Measurements from ENCODE around the gene HIF1A. TPM values are rescaled to one million over a fixed set of nuclear protein-coding genes. Genes with fewer than 3 reads are reported as not detected.
"Not testable (repeated sequence)": the region's sequence is repeated elsewhere in the genome, so short reads cannot be mapped to it uniquely, and the experiment has no call there.

The HIF1A gene
- total RNA-seq, 1 donor from 2014 or later, result 42.3 TPM

- no peaks in the 10 kb centered on the region for H3K27me3 ChIP-seq (ENCODE audit: control insufficient read depth in 3 of 3, insufficient read depth in 3 of 3, low read length in 3 of 3)
- H3K4me3 ChIP-seq (ENCODE audit: low read length in 3 of 3), result no peak overlapping the region
- H3K9me3 ChIP-seq (ENCODE audit: control insufficient read depth in 3 of 3, low read length in 3 of 3), result no peaks in the 10 kb centered on the region
- no peak overlapping the region for H3K9ac ChIP-seq (ENCODE audit: low read depth in 1 of 3, low read length in 3 of 3)
- H3K4me1 ChIP-seq (ENCODE audit: control insufficient read depth in 3 of 3, insufficient read depth in 3 of 3, low read length in 3 of 3), result peaks cover 0 to 4% (median 0%) of the 10 kb centered on the region in 3 donors
- H3K27ac ChIP-seq (ENCODE audit: low read depth, low read length), result no peak overlapping the region
- no peaks in the 10 kb centered on the region for H3K36me3 ChIP-seq (ENCODE audit: control insufficient read depth in 3 of 3, insufficient read depth in 3 of 3, low read length in 3 of 3)
Observed at GRCh38 chr14:61705017-61705416, 9.7 kb downstream of the HIF1A start.

- Histone ChIP-seq H3K9ac (ENCODE audit: low read depth in 1 of 3, low read length in 3 of 3) (no peak overlapping the region), H3K9me3 (ENCODE audit: control insufficient read depth in 3 of 3, low read length in 3 of 3) (no peaks in the 10 kb centered on the region), H3K4me3 (ENCODE audit: low read length in 3 of 3) (no peak overlapping the region), H3K36me3 (ENCODE audit: control insufficient read depth in 3 of 3, insufficient read depth in 3 of 3, low read length in 3 of 3) (no peaks in the 10 kb centered on the region), H3K4me1 (ENCODE audit: control insufficient read depth in 3 of 3, insufficient read depth in 3 of 3, low read length in 3 of 3) (peaks cover 0 to 4% (median 0%) of the 10 kb centered on the region in 3 donors), H3K27me3 (ENCODE audit: control insufficient read depth in 3 of 3, insufficient read depth in 3 of 3, low read length in 3 of 3) (no peaks in the 10 kb centered on the region), H3K27ac (ENCODE audit: low read depth, low read length) (no peak overlapping the region)
Observed at GRCh38 chr14:61706096-61706690, 10.9 kb downstream of the HIF1A start.

- not testable (repeated sequence) for H3K4me3 ChIP-seq (ENCODE audit: low read length in 3 of 3)
Observed at GRCh38 chr14:61707774-61708173, 12.5 kb downstream of the HIF1A start.

GRCh38 chr14:61708693-61709092, 13.4 kb downstream of the HIF1A start:
- H3K9me3 ChIP-seq (ENCODE audit: control insufficient read depth in 3 of 3, low read length in 3 of 3); H3K27ac ChIP-seq (ENCODE audit: low read depth, low read length); H3K36me3 ChIP-seq (ENCODE audit: control insufficient read depth in 3 of 3, insufficient read depth in 3 of 3, low read length in 3 of 3); H3K9ac ChIP-seq (ENCODE audit: low read depth in 1 of 3, low read length in 3 of 3); H3K27me3 ChIP-seq (ENCODE audit: control insufficient read depth in 3 of 3, insufficient read depth in 3 of 3, low read length in 3 of 3); H3K4me3 ChIP-seq (ENCODE audit: low read length in 3 of 3): not testable (repeated sequence)
- peaks cover 0 to 11% (median 0%) of the 10 kb centered on the region in 3 donors for H3K4me1 ChIP-seq (ENCODE audit: control insufficient read depth in 3 of 3, insufficient read depth in 3 of 3, low read length in 3 of 3)

More at GRCh38 chr14:61707774-61708173, 12.5 kb downstream of the HIF1A start:
- H3K9me3 ChIP-seq (ENCODE audit: control insufficient read depth in 3 of 3, low read length in 3 of 3); H3K27me3 ChIP-seq (ENCODE audit: control insufficient read depth in 3 of 3, insufficient read depth in 3 of 3, low read length in 3 of 3); H3K27ac ChIP-seq (ENCODE audit: low read depth, low read length); H3K9ac ChIP-seq (ENCODE audit: low read depth in 1 of 3, low read length in 3 of 3); H3K36me3 ChIP-seq (ENCODE audit: control insufficient read depth in 3 of 3, insufficient read depth in 3 of 3, low read length in 3 of 3): not testable (repeated sequence)
- H3K4me1 ChIP-seq (ENCODE audit: control insufficient read depth in 3 of 3, insufficient read depth in 3 of 3, low read length in 3 of 3), result peaks cover 0 to 11% (median 0%) of the 10 kb centered on the region in 3 donors

- H3K9me3 ChIP-seq (ENCODE audit: control insufficient read depth in 3 of 3, low read length in 3 of 3), result no peaks in the 10 kb centered on the region
- no peak overlapping the region for H3K4me3 ChIP-seq (ENCODE audit: low read length in 3 of 3)
- H3K27ac ChIP-seq (ENCODE audit: low read depth, low read length), result no peak overlapping the region
- no peaks in the 10 kb centered on the region for H3K36me3 ChIP-seq (ENCODE audit: control insufficient read depth in 3 of 3, insufficient read depth in 3 of 3, low read length in 3 of 3)
- H3K9ac ChIP-seq (ENCODE audit: low read depth in 1 of 3, low read length in 3 of 3), result no peak overlapping the region
- peaks cover 0 to 6% (median 3%) of the 10 kb centered on the region in 3 donors for H3K4me1 ChIP-seq (ENCODE audit: control insufficient read depth in 3 of 3, insufficient read depth in 3 of 3, low read length in 3 of 3)
- no peaks in the 10 kb centered on the region for H3K27me3 ChIP-seq (ENCODE audit: control insufficient read depth in 3 of 3, insufficient read depth in 3 of 3, low read length in 3 of 3)
Observed at GRCh38 chr14:61710853-61711817, 15.8 kb downstream of the HIF1A start.

- H3K9ac ChIP-seq (ENCODE audit: low read depth in 1 of 3, low read length in 3 of 3), result no peak overlapping the region
- no peaks in the 10 kb centered on the region for H3K36me3 ChIP-seq (ENCODE audit: control insufficient read depth in 3 of 3, insufficient read depth in 3 of 3, low read length in 3 of 3)
- peaks cover 0 to 6% (median 3%) of the 10 kb centered on the region in 3 donors for H3K4me1 ChIP-seq (ENCODE audit: control insufficient read depth in 3 of 3, insufficient read depth in 3 of 3, low read length in 3 of 3)
Observed at GRCh38 chr14:61712137-61712536, 16.8 kb downstream of the HIF1A start.

GRCh38 chr14:61713724-61714437, 18.6 kb downstream of the HIF1A start:
- Histone ChIP-seq H3K36me3 (ENCODE audit: control insufficient read depth in 3 of 3, insufficient read depth in 3 of 3, low read length in 3 of 3) (no peaks in the 10 kb centered on the region), H3K27me3 (ENCODE audit: control insufficient read depth in 3 of 3, insufficient read depth in 3 of 3, low read length in 3 of 3) (no peaks in the 10 kb centered on the region), H3K27ac (ENCODE audit: low read depth, low read length) (no peak overlapping the region), H3K4me3 (ENCODE audit: low read length in 3 of 3) (no peak overlapping the region), H3K9me3 (ENCODE audit: control insufficient read depth in 3 of 3, low read length in 3 of 3) (no peaks in the 10 kb centered on the region), H3K4me1 (ENCODE audit: control insufficient read depth in 3 of 3, insufficient read depth in 3 of 3, low read length in 3 of 3) (peaks cover 0 to 6% (median 3%) of the 10 kb centered on the region in 3 donors), H3K9ac (ENCODE audit: low read depth in 1 of 3, low read length in 3 of 3) (no peak overlapping the region)

More at GRCh38 chr14:61712137-61712536, 16.8 kb downstream of the HIF1A start:
- no peaks in the 10 kb centered on the region for H3K27me3 ChIP-seq (ENCODE audit: control insufficient read depth in 3 of 3, insufficient read depth in 3 of 3, low read length in 3 of 3)
- H3K4me3 ChIP-seq (ENCODE audit: low read length in 3 of 3), result no peak overlapping the region
- H3K27ac ChIP-seq (ENCODE audit: low read depth, low read length), result no peak overlapping the region
- H3K9me3 ChIP-seq (ENCODE audit: control insufficient read depth in 3 of 3, low read length in 3 of 3), result no peaks in the 10 kb centered on the region

- no peak overlapping the region for H3K9ac ChIP-seq (ENCODE audit: low read depth in 1 of 3, low read length in 3 of 3)
- peaks cover 3 to 11% (median 9%) of the 10 kb centered on the region in 3 donors for H3K4me1 ChIP-seq (ENCODE audit: control insufficient read depth in 3 of 3, insufficient read depth in 3 of 3, low read length in 3 of 3)
- H3K4me3 ChIP-seq (ENCODE audit: low read length in 3 of 3), result no peak overlapping the region
- peaks cover 0 to 4% (median under 1%) of the 10 kb centered on the region in 3 donors for H3K36me3 ChIP-seq (ENCODE audit: control insufficient read depth in 3 of 3, insufficient read depth in 3 of 3, low read length in 3 of 3)
- H3K27me3 ChIP-seq (ENCODE audit: control insufficient read depth in 3 of 3, insufficient read depth in 3 of 3, low read length in 3 of 3), result no peaks in the 10 kb centered on the region
- H3K27ac ChIP-seq (ENCODE audit: low read depth, low read length), result no peak overlapping the region
- H3K9me3 ChIP-seq (ENCODE audit: control insufficient read depth in 3 of 3, low read length in 3 of 3), result no peaks in the 10 kb centered on the region
Observed at GRCh38 chr14:61716956-61717355, 21.6 kb downstream of the HIF1A start.

- H3K36me3 ChIP-seq (ENCODE audit: control insufficient read depth in 3 of 3, insufficient read depth in 3 of 3, low read length in 3 of 3), result peaks cover 0 to 8% (median 4%) of the 10 kb centered on the region in 3 donors
- no peak overlapping the region for H3K9ac ChIP-seq (ENCODE audit: low read depth in 1 of 3, low read length in 3 of 3)
- no peak overlapping the region for H3K27ac ChIP-seq (ENCODE audit: low read depth, low read length)
- H3K4me3 ChIP-seq (ENCODE audit: low read length in 3 of 3), result no peak overlapping the region
- no peaks in the 10 kb centered on the region for H3K9me3 ChIP-seq (ENCODE audit: control insufficient read depth in 3 of 3, low read length in 3 of 3)
- H3K4me1 ChIP-seq (ENCODE audit: control insufficient read depth in 3 of 3, insufficient read depth in 3 of 3, low read length in 3 of 3), result peaks cover 3 to 11% (median 5%) of the 10 kb centered on the region in 3 donors
- no peaks in the 10 kb centered on the region for H3K27me3 ChIP-seq (ENCODE audit: control insufficient read depth in 3 of 3, insufficient read depth in 3 of 3, low read length in 3 of 3)
Observed at GRCh38 chr14:61718039-61718438, 22.7 kb downstream of the HIF1A start.
